ENCODE results near the gene ZFAND2A.

Gene ZFAND2A

GRCh38 chr7:1106793-1107421 is 53.1 kb downstream of the ZFAND2A start:
- no peak overlapping the region for H3K27ac Mint-ChIP-seq
- peaks cover 3% of the 10 kb centered on the region for H3K27me3 Mint-ChIP-seq
- H3K36me3 Mint-ChIP-seq (ENCODE audit: low read depth): no peaks in the 10 kb centered on the region
- H3K9me3 Mint-ChIP-seq: no peaks in the 10 kb centered on the region
- H3K4me3 Mint-ChIP-seq: no peak overlapping the region
- no peaks in the 10 kb centered on the region for H3K4me1 Mint-ChIP-seq (ENCODE audit: low read depth)
- intact Hi-C loops (cut with micrococcal nuclease): no loop called here

GRCh38 chr7:1106063-1106792 is 53.8 kb downstream of the ZFAND2A start:
- Mint-ChIP-seq H3K27me3 (peaks cover 3% of the 10 kb centered on the region), H3K27ac (no peak overlapping the region), H3K4me1 (ENCODE audit: low read depth) (no peaks in the 10 kb centered on the region), H3K36me3 (ENCODE audit: low read depth) (no peaks in the 10 kb centered on the region), H3K4me3 (no peak overlapping the region), H3K9me3 (no peaks in the 10 kb centered on the region)
- intact Hi-C loops (cut with micrococcal nuclease): no loop called here

GRCh38 chr7:1105189-1105588 is 54.8 kb downstream of the ZFAND2A start:
- Mint-ChIP-seq H3K9me3 (no peaks in the 10 kb centered on the region), H3K4me3 (no peak overlapping the region), H3K27me3 (peaks cover 3% of the 10 kb centered on the region), H3K27ac (no peak overlapping the region), H3K4me1 (ENCODE audit: low read depth) (no peaks in the 10 kb centered on the region), H3K36me3 (ENCODE audit: low read depth) (no peaks in the 10 kb centered on the region)
- intact Hi-C loops (cut with micrococcal nuclease): no loop called here

GRCh38 chr7:1104516-1105179 is 55.3 kb downstream of the ZFAND2A start:
- Mint-ChIP-seq H3K4me3 (no peak overlapping the region), H3K4me1 (ENCODE audit: low read depth) (no peaks in the 10 kb centered on the region), H3K9me3 (no peaks in the 10 kb centered on the region), H3K36me3 (ENCODE audit: low read depth) (no peaks in the 10 kb centered on the region), H3K27ac (no peak overlapping the region), H3K27me3 (peaks cover 3% of the 10 kb centered on the region)
- intact Hi-C loops (cut with micrococcal nuclease): no loop called here

GRCh38 chr7:1103789-1104515 is 56.0 kb downstream of the ZFAND2A start:
- intact Hi-C loops (cut with micrococcal nuclease): no loop called here
- Mint-ChIP-seq H3K4me3 (no peak overlapping the region), H3K27me3 (peaks cover 2% of the 10 kb centered on the region), H3K4me1 (ENCODE audit: low read depth) (no peaks in the 10 kb centered on the region), H3K9me3 (no peaks in the 10 kb centered on the region), H3K36me3 (ENCODE audit: low read depth) (no peaks in the 10 kb centered on the region), H3K27ac (no peak overlapping the region)

GRCh38 chr7:1103009-1103788 is 56.8 kb downstream of the ZFAND2A start:
- Mint-ChIP-seq H3K4me1 (ENCODE audit: low read depth) (no peaks in the 10 kb centered on the region), H3K27me3 (peaks cover 2% of the 10 kb centered on the region), H3K4me3 (no peak overlapping the region), H3K36me3 (ENCODE audit: low read depth) (no peaks in the 10 kb centered on the region), H3K9me3 (no peaks in the 10 kb centered on the region), H3K27ac (no peak overlapping the region)
- intact Hi-C loops (cut with micrococcal nuclease): no loop called here
